Stimulated activated CD8-positive, alpha-beta memory T cell treated with anti-CD3 and anti-CD28 coated beads, Interleukin-15, amount 100 ng/mL, for 48 hours (primary cell): ENCODE data around the gene CDH13.

ENCODE experiments used
- DNase-seq, 2 donors: peaks; one replicate each; pipeline ENCODE4 v3.0.0-alpha.2; 2020; ENCODE audit warnings: low read depth in 2 of 2

CDH13 gene

DNA sequence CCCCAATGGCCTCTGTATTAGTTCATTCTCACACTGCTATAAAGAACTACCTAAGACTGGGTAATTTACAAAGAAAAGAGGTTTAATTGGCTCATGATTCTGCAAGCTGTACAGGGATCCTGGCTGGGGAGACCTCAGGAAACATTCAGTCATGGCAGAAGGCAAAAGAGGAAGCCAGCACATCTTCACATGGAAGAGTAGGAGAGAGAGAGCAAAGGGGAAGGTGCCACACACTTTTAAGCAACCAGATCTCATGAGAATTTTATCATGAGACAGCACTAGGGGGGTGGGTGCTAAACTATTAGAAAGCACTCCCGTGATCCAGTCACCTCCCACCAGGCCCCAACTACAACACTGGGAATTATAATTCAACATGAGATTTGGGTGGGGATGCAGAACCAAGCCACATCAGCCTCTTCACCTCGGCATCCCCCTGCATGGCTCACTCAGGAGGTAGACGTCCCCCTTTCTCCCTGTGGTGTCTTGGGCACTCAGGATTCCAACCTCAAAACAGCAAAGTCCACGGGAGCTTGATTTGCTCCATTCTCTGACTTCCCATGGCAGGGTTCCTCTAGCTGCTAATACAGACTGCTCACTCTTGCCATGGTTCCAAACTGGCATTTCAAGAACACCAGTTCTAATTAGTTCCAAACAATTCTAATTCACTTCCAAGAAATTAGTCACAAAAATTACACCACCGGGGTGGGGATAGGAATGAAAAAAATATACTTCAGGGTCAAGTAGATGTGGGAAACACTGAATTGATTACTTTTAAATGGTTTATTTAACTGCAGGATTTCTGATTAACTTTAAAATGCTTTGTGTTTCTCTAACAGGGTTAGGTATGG is 977.2 kb downstream of the CDH13 start:
- DNase-seq, result no peak

DNA sequence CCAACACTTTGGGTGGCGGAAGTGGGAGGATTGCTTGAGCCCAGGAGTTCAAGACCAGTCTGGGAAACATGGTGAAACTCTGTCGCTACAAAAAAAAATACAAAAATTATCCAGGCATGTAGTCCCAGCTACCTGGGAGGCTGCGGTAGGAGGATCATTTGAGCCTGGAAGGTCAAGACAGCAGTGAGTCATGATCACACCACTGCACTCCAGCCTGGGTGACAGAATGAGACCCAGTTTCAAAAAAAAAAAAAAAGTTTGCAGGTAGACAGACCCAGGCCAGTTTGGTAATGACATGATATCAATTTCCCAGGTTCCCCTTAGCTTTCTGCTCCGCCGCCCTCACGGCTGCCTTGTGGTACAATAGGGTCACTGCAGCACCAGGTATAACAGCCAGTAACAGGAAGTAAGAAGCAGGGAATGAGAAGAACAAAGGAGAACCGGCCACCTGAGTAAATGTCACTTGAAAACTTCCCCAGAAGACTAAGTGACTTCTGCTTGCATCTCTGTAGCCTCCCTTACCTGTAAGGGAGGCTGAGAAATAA is 979.8 kb downstream of the CDH13 start:
- DNase-seq, result no peak

DNA sequence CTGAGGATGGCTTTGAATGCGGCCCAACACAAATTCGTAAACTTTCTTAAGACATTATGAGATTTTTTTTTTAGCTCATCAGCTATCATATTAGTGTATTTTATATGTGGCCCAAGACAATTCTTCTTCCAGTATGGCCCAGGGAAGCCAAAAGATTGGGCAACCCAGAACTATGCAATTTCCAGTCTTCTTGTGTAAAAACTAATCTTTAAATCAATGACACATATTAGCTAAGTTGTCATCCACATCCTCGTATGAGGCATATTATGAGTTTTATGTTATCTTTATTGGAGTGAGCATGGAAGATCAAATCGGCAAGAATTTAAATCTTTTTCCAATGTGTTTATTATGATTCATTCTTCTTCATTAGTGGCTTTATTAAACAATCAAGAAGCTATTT is 982.4 kb downstream of the CDH13 start:
- DNase-seq, result no peak

DNA sequence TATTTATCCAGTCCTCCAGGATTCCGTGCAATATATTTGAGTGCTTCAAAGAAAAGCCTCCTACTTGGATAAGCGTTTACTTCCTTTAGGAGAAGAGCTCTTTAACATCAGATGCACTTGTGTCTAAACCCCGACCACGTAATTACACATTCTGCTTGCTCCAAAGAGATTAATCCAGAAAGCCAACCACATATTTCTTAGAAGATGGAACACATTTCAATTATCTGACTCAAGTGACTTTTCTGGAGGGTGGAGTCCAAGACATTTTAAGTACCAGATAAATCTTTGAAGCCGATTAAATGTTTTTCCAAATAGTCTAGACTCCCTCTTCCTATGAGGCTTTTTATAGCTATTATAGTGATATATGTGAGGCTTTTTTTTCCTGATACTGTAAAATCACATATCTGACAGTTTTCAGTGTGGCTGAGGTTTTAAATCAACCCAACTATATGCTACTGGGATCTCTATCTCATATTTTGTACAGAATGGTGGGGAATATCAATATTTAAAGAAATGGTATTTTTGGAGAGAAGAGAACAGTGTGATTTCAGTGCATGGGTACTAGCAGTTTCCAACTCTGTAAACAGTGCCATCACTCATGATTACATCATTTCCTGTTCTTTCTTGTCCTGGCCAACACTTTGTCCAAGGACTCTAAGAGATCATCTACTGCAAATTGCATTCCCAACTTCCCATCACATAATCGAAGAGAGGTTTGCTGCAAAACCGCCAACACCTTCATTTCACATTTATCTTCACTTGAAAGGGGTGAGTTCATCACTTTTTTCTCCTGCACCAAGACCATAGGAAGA is 988.6 kb downstream of the CDH13 start:
- DNase-seq, result no peak

DNA sequence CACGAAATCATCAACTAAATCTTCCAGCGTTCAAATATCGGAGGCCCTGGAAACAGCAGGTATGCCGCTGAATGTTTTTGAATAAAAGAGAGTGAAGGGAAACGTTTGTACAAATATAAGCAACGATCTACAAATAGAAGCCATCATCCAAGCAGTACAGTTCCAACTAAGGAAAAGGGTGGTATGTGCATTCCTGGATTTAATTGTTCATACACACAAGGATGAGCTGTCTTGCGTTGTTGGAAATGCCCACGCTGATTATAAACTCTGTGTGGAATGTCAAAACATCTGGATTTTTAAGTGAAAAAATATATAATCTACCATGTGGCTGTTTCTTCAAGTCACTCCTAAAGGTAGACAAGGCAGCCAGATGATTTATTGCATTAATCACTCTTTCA is 989.2 kb downstream of the CDH13 start:
- no peak for DNase-seq

DNA sequence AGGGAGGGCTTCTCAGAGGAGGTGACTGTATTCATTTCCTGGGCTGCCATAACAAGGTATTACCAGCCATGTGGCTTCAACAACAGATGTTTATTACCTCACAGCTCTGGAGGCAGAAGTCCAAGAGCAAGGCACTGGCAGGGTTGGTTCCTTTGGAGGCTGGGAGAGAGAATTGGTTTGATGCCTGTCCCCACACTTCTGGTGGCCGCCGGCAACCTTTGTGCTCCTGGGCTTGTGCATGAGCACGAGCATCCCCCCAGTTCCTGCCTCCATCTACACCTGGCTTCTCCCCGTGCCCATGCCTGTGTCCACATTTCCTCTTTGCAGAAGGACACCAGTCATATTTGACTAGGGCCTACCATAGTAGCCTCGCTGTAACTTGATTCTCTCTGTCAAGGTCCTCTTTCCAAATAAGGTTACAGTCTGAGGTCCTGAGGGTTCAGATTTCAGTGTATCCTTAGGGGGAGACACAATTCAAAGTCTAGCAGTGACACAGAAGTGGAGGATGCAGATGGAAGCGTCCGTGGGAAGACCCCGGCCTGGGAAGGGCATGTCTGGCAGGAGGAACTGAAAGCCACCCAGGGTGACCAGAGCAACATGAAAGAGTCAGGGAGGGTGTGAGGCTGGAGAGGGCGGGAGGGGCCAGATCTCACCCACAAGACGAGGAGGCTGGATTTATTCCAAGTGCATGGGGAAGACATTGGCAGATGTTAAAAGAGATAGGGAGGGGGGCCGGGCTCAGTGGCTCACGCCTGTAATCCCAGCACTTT is 992.8 kb downstream of the CDH13 start:
- DNase-seq, result no peak

DNA sequence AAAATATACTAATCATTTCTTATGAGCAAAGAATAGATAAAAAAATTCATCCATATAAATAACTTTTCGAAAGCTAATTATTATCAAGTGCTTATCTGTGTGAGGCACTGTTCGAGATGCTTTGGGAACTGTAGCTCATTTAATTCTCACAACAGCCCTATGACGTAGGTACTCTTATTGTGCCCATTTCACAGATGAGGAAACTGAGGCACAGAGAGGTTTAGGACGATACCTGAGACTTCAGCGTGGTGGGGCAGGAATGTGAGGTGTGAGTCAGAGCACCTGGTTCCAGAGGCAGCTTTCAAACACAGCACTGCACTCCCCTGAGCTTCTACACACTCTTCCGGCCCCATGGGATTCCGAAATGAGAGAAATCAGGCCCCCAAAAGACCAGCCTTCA is 995.2 kb downstream of the CDH13 start:
- no peak for DNase-seq

DNA sequence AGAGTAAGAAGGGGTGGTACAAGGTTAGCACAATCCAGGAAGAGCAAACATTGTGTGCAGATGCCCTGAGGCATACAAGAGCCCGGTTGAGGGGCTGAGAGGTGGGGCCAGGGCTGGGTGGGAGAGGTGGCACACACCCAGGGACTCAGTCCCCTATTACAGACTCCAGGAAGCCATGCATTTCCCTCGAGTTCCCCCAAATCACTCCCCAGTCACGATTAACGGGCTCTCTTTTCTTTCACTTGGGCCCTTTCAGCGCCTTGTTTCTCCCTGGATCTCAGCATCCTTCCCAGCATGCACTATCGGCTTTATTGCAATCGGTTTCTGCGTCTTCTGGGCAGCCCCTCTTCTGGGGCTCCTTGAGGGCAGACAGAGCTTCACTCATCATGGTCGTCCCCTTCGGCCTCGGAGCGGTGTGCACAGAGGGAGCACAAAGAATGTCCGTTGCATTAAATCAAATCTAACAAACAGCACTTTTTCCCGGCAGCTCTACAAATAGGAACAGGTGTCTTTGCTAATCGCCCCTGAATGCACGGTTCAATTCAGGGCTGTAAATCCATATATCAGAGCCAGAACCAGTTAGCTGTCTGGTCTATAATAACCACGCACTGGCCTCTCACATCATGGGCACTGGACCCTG is 996.4 kb downstream of the CDH13 start:
- no peak for DNase-seq

DNA sequence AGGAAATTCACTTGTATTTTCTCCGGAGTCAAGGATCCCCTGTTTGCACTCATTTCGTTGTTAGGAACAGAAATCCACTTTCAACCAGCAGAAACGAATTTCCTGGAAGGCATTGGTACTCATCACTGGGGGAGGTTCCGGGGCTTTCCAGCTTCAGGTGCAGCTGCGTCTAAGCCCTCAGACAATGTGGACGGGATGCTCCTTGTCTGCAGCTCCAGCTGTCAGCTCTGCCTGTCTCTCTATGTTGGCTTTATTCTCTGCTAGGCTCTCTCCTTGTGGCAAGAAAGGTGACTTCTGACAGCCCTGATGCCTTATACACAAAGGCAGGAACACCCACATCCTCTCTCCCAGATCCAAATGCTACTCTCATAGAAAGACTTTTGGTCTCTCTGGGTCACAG is 997.1 kb downstream of the CDH13 start:
- no peak for DNase-seq

DNA sequence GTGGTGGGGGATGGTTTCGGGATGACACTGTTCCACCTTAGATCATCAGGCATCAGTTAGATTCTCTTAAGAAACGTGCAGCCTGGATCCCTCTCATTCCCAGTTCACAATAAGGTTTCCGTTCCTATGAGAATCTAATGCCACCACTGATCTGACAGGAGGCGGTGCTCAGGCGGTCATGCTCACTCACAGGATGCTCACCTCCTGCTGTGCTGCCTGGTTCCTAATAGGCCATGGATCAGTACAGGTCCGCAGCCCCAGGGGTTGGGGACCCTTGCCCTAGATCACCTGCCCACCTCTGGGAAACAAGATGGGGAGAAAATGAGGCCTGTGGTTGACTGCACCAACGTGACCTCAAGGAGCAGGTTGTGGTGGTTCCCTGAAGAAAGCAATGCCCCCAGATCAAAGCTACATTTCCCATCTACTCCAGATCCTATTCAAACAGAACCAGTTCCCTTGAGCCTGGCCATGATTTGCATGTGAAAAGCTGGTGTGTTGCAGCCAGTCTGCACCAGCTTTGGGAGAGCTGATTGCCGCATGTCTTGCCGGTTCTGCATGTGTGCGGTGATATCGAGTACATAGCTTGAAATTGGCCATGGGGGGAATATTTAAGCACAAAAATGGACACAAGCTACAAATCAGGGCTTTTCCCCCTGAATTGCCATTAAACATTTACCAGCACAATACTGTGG is 997.8 kb downstream of the CDH13 start:
- DNase-seq, result no peak

DNA sequence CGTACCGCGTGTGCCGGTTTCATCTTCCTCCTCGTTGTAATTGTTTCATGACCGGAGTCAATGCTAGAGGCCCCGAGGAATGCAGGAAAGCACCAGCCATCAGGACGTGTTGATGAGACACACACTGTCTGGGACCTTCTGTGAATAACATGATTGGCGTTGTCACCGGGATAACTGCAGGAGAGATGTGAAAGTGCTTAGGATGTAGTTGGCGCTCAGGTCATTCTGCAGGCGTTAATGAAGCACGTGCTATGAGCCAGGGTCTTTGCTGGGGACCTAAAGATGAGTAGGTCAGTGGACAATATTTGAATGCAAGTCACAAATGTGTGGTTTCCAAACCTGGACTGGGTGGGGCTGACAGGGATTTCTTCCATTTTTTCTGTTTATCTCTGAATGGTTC is 999.4 kb downstream of the CDH13 start:
- DNase-seq, result no peak

DNA sequence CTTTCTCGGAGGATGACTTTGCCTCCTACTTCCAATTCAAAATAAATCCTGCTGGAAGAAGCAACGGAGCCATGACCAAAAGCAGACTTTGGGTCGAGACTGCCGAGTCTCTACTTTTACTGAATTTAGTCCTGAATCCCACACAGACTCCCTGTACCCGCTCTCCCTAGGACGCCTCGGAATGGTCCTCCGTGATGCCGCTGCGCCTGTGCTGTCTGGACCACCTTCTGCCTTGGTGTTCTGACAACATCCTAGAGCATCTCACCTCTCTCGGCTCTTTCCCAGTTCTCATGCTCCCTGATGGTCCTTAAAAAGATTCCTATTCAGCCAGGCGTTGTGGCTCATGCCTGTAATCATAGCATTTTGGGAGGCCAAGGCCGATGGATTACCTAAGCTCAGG is 999.9 kb downstream of the CDH13 start:
- DNase-seq, result no peak

DNA sequence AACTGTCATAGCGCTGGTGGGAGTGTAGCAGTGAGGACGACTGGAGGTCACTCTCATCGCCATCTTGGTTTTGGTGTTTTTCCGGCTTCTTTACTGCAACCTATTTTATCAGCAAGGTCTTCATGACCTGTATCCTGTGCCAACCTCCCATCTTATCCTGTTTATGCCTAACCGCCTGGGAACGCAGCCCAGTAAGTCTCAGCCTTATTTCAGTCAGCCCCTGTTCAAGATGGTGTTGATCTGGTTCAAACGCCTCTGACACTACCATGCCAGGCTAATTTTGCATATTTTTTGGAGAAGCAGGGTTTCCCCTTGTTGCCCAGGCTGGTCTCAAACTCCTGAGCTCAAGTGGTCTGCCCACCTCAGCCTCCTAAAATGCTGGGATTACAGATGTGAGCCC is 1001.2 kb downstream of the CDH13 start:
- DNase-seq, result no peak

DNA sequence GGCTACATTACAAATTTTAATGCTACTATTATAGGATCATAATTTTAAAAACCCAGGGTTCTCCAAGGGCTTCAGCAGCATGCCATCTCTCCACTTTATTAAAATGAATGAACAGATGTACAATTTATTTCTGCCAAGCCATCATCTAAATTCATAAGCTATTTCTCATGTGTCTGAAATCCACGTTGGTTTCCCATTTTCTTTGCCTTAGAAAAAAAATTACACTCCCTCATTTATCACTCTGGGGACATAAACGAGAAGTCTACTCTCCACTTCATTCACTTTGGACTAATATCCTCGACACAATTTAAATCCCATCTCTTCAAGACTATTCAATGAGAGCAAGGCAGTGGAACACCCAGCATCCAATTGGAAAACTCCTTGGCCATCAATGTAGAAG is 1002.7 kb downstream of the CDH13 start:
- no peak for DNase-seq

DNA sequence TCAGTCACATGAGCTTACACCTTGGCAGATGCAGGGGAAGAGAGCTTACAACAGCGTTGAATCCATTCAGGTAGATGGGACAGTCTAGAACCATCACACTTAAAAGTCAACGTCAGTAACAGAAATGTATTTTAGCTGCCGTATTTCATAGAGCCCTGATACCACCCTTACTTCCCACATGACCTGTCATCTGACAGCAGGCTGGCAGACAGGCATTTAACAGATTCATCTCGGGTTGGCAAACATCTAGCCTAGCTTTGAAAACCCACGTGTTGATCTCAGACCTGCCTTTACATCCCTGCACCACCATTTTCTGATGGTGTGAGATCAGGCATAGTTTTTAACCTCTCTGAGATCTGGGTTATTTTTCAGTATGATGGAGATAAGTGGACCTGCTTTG is 1003.1 kb downstream of the CDH13 start:
- no peak for DNase-seq

DNA sequence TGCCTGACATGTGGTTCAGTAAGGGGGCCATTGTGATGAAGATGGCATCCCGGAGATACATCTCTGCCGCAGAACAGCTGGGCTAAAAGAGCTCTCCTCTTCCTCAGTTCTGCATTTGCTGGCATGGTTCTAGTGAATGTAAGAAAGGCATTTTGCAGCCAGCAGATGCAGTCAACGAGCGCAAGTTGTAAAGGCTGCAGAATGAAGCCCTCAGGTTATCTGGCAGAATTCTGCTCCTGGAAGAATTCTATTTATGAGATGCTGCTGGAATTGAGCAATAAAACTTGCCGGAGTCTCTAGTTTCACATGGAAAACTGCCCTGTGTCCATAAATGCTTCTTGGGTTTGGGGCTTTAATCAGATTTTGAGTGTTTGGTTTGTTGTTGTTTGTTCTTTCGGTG is 1004.2 kb downstream of the CDH13 start:
- DNase-seq, result no peak

DNA sequence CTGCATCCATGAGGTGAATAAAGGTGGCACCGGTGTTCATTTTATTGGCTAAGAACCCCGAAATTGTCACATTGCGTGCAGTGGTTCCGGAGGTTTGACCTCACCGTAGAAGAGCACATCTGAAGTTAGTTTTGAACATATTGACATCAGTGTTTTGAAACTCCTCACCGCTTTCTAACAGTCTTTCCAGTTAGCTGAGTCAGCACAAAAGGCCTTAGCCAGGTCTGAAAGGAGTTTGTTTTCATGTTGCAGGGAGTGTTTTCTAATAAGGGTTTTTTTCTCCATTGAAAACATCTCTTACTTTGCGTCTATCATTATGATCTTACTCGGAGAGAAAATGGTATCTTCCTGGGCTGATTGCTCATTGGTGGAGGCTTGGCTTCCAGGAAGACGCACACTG is 1006.5 kb downstream of the CDH13 start:
- DNase-seq, result no peak

DNA sequence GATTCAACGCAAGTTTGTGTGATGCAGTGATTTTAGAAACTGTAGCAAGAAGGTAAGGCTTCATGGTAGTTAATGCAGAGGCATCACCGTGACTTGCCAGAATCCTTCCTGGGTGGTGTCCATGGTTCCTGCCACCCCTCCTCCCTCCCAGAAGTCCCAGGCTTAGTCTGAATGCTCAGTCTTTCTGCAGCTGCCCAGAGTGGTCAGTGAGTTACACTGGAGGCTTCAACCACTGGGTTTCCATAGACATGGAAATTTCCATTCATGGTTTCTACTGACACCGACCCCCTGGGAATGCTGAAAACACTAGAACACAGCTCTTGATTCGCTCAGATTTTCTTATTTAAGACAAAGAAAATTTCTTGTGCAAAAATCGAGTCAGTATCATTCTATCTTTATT is 1021.6 kb downstream of the CDH13 start:
- DNase-seq, result no peak

DNA sequence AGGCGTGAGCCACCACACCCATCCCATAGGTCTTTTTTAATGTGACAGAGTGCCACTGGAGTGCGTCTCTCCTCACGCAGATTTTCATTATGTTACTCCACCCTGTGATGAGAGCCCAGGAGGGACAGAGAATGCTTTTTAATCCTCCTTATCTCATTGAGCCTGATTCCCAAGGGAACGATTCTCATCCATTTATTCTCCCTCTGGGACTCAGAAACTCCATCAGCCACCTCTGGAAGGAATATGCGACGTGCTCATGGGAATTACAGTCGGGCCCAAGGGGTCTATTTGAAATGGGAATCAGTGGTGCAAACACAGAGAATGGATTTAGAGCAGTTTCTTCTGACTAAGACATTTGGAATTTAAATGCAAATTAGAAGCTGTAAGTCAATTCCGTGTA is 1025.1 kb downstream of the CDH13 start:
- DNase-seq, result no peak

DNA sequence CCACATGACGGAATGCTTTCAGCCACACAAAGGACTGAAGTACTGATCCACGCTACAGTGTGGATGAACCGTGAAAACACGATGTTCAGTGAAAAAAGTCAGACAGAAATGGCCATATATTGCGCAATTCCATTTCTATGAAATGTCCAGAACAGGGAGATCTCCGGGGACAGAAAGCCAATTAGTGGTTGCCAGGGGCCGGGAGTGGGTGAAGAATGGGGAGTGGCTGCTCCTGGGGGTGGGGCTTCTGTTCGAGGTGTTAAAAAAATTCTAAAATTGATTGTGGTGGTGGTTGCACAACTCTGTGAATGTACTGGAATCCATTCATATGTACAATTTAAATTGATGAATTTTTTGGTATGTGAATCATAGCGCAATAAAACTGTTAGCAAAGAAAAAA is 1026.2 kb downstream of the CDH13 start:
- DNase-seq, result no peak

DNA sequence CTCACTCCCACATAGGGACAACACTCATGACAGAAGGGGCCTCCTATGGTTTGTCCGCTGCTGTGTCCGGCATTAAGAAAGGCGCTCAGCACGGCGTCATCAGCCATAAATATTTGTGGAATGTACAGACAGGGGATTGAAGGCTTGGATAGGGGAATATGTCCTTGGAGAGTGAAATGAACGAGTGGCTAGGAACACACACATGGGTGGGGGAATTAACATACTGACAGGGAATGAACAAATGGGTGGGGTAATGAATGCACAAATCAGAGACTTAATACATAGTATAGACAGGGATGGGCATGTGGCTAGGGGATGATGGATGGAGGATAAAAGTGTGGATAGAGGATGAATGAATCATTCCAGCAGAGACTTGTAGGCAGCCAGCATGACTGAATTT is 1027.0 kb downstream of the CDH13 start:
- no peak for DNase-seq
